HG02678 (cell line): Measurements from ENCODE around the gene IL37.
"Not testable (repeated sequence)": the region's sequence is repeated elsewhere in the genome, so short reads cannot be mapped to it uniquely, and the experiment has no call there.

Experiments used
- ATAC-seq: cut with Tn5 transposase; IDR thresholded peaks from one replicate; pipeline ENCODE4 v1.9.1; 2021; ENCODE audit warnings: mild to moderate bottlenecking, moderate library complexity; ENCODE audit not compliant: unreplicated experiment

Gene IL37

DNA sequence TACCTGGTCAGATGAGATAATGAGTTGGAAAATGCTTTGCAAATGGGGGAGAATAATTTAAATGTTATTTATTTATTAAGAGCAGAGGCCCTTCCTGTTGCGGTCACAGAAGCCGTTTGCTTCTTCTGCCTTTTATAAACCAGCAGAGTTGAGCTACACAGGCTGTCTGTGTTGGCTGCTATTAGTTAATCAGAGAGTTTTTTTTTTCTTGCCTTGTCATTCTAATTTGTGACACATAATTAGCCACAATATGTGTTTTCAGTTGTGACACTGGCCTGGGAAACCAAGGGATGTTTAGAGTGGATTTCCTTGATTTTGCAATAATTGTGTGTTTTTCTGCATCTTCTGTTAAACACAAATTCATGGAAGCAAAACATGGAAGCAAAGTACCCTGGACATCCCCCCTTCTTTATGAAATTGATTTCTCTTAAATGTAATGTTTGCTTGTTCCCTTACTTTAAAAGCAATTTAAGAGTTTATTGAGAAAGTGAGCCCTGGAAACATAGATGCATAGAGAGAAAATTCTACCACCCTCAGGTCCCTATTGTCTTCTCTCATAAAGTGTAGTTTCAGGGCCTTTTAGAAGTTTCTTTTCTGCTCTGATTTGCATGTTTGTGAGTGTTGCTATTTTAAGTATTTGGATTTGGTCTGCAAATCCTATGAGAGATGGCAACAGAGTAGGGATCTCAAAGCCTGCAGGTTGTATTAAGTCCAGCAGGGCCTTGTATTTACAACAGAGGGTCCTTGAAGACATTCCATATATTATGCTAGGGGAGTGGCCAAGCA lies 22.8 kb upstream of the IL37 start:
- ATAC-seq, result no peak

- no peak for ATAC-seq
These were observed 21.0 kb upstream of the IL37 start for GRCh38 chr2:112889976-112890375.

- no peak for ATAC-seq
These were observed 19.6 kb upstream of the IL37 start for GRCh38 chr2:112891385-112891831.

GRCh38 chr2:112893752-112894151 lies 17.2 kb upstream of the IL37 start:
- no peak for ATAC-seq

GRCh38 chr2:112896909-112897623 lies 13.9 kb upstream of the IL37 start:
- no peak for ATAC-seq

- no peak for ATAC-seq
These were observed 13.4 kb upstream of the IL37 start for GRCh38 chr2:112897624-112897978.

DNA sequence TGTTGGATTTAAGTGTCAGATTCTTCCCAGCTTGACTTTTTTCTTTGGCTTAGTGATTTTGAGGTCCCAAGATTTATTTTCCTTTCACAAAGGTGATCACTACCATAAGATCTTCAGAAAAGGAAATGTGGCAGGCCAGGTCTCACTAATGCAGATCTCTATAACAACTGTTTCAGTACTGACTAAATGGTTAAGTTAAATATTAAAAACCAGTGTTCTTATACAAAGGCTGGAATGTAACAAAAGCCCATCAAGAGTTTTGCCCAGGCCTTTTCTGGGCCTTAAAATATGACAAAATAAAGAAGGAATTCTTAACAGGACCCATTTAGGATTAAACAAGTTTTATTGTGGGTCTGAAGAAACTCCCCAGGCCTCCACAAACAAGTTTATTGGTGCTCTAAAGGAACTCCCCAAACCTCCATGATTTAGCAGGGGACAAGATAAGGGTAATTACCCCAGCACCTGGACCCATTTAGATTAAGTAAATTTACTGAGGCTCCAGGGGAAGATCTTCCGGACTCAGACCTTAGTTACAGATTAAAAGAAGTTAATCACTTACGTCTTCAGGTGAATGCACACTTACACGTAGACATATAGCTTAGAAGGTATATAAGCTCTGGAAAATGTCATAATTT lies 9.4 kb upstream of the IL37 start:
- not testable (repeated sequence) for ATAC-seq

DNA sequence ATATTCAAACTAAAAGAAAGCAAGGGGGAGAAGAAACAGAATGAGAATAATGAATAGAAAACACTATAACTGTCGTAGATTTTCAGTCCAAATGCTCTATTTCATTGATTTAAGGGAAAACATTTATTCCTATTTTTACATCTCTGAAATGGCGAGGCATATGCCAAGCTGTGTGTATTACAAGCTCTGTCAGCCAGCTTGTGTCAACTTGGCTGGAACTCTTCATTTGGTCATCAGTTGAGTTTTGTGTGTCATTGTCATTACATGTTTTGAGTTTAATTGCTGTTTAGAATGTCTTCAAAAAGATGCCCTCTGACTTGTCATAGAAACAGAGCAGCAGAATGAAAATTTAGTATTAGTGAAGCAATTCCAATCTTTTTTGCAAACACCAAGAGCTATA lies 8.1 kb upstream of the IL37 start:
- ATAC-seq, result no peak

- no peak for ATAC-seq
These were observed 6.1 kb upstream of the IL37 start for GRCh38 chr2:112904883-112905282.

- no peak for ATAC-seq
These were observed 4.7 kb upstream of the IL37 start for GRCh38 chr2:112906276-112906675.

- no peak for ATAC-seq
These were observed 3.7 kb upstream of the IL37 start for GRCh38 chr2:112907001-112907949.

GRCh38 chr2:112908559-112908958 lies 2.4 kb upstream of the IL37 start:
- ATAC-seq, result not testable (repeated sequence)

DNA sequence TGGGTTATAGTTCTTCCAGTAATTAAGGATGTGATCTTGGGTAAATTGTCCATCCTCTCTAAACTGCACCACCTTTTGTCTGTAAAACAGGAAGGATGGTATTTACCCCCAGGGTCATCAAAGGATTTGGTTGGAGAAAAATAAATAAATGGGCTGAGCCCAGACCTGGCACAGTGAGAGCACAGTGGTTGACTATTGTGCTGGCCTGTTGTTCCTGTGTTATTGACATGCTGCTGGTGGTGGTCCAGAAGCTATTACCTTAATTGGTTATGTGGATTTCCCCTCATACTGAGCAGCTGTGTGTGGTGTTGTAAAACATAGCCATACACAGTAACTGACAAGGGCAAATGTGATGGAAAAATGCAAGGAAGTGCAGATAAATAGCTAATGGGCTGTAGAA lies 746 bp upstream of the IL37 start:
- ATAC-seq, result no peak

GRCh38 chr2:112912403-112912802 lies 1.4 kb downstream of the IL37 start:
- no peak for ATAC-seq

DNA sequence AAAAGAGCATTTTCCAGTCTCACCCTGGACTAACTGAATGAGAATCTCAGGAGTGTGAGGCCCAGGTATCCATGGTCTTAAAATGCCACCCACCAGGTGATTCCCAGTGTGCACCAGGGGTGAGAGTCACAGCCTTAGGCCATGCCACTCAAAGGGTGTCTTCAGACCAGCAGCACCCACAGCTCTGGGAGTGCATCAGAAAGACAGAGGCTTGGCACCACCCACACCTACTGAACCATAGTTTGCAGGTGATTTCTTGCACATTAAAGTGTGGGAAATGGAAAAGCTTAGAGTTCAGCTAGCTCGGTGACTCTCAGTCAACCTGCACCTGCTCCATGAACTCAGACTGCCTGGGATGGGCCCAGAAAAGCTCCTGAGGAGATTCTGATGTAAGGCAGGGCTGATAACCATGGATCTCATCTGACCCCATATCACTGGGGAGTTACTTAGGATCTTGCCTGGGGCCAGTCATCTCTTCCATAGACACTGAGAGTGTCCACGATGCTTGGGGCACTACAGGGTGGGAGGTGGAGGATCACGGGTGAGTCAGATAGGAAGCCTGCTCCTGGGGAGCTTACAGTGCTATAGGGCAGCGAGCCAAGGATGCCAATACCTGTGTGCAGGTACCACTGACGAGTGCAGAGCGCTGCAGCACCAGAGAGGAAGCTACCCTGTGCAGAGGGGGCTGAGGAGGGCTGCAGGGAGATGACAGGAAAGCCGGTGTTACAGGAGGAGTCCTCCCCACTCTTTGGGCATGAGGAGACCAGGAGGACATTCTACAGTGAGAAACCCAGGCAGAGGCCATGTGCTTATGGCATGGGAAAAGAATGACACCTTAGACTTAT lies 4.6 kb downstream of the IL37 start:
- no peak for ATAC-seq

- no peak for ATAC-seq
These were observed 5.2 kb downstream of the IL37 start for GRCh38 chr2:112916145-112916571.

DNA sequence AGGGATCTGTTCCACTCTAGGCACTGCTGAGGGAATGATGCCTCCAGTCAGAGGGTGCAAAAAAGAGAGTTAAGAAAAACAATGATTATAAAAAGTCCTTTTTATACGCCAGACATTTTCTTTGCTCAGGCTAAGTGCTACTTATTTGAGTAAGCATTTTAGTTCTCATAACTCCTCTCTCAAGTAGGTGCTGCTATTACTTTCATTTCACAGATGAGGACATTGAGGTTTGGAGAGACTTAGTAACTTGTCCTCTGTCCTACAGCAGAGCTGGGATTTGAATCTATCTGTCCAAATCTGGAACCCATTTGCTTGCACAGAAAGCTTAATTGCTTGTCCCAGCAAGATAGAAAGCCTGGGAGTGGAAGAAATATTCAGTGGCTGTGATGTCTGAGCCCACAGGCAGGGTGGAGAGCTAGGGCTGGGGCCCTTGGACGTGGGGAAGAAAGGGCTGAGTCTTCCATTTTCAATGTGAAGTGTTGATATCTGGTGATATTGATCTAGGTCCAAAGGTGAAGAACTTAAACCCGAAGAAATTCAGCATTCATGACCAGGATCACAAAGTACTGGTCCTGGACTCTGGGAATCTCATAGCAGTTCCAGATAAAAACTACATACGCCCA lies 5.8 kb downstream of the IL37 start:
- no peak for ATAC-seq

DNA sequence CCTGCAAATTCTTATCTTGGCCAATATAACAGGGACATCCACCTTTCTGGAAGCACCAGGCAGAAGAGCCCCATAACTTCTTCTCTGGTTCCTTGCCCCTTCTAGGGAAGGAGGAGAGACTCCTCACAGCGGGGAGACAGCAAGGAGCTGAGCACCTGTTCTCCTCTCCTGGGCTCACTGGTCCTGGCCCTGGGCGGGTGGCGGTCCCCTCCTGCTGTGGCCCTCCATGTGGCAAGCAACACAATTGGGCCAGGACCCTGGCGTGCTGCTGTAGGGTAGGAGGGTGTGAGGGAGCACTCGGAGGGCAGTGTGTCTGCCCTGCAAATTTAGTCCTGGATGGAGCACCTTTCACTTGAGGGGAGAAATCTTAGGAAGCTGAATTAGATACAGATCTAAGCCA lies 6.9 kb downstream of the IL37 start:
- no peak for ATAC-seq

GRCh38 chr2:112918256-112918655 lies 7.3 kb downstream of the IL37 start:
- no peak for ATAC-seq
